NCI-H2196 (cell line): Measurements from ENCODE around the gene SLC26A8.
"Not testable (repeated sequence)": the region's sequence is repeated elsewhere in the genome, so short reads cannot be mapped to it uniquely, and the experiment has no call there.

ENCODE experiments used
- DNase-seq: peaks from one replicate; lab custom pipeline; 2025; ENCODE audit not compliant: unreplicated experiment; lab: John Stamatoyannopoulos, UW

Gene SLC26A8

GRCh38 chr6:36018339-36018738, 6.1 kb downstream of the SLC26A8 start:
- DNase-seq = no peak

GRCh38 chr6:36015666-36016065, 8.8 kb downstream of the SLC26A8 start:
- no peak for DNase-seq

GRCh38 chr6:36000451-36000850, 24.0 kb downstream of the SLC26A8 start:
- DNase-seq = no peak

- DNase-seq = no peak
Observed at GRCh38 chr6:35993150-35993549, 31.3 kb downstream of the SLC26A8 start.

- DNase-seq = not testable (repeated sequence)
Observed at GRCh38 chr6:35988047-35988446, 36.4 kb downstream of the SLC26A8 start.

GRCh38 chr6:35984701-35985100, 39.7 kb downstream of the SLC26A8 start:
- no peak for DNase-seq

- DNase-seq = no peak
Observed at GRCh38 chr6:35980991-35981645, 43.3 kb downstream of the SLC26A8 start.

GRCh38 chr6:35980126-35980525, 44.3 kb downstream of the SLC26A8 start:
- DNase-seq = not testable (repeated sequence)

- DNase-seq = peak; percentile 32
Observed at GRCh38 chr6:35977308-35977707, 47.1 kb downstream of the SLC26A8 start.

GRCh38 chr6:35973670-35974222, 50.7 kb downstream of the SLC26A8 start:
- no peak for DNase-seq

- DNase-seq = no peak
Observed at GRCh38 chr6:35972471-35973367, 51.7 kb downstream of the SLC26A8 start.

- DNase-seq = no peak
Observed at GRCh38 chr6:35970181-35970580, 54.3 kb downstream of the SLC26A8 start.

GRCh38 chr6:35969646-35970045, 54.8 kb downstream of the SLC26A8 start:
- no peak for DNase-seq

GRCh38 chr6:35968821-35969220, 55.6 kb downstream of the SLC26A8 start:
- no peak for DNase-seq

- peak; percentile 10 for DNase-seq
Observed at GRCh38 chr6:35967076-35967774, 57.2 kb downstream of the SLC26A8 start.

GRCh38 chr6:35962779-35963560, 61.5 kb downstream of the SLC26A8 start:
- no peak for DNase-seq

- DNase-seq = no peak
Observed at GRCh38 chr6:35960187-35960586, 64.3 kb downstream of the SLC26A8 start.

GRCh38 chr6:35955970-35956369, 68.5 kb downstream of the SLC26A8 start:
- DNase-seq = no peak

- DNase-seq = no peak
Observed at GRCh38 chr6:35955521-35955920, 68.9 kb downstream of the SLC26A8 start.

GRCh38 chr6:35955071-35955470, 69.4 kb downstream of the SLC26A8 start:
- no peak for DNase-seq

GRCh38 chr6:35954333-35954732, 70.1 kb downstream of the SLC26A8 start:
- no peak for DNase-seq
